HG03432 (cell line): Measurements from ENCODE around the gene LYZL6.

Source experiments
- ATAC-seq: cut with Tn5 transposase; IDR thresholded peaks from one replicate; pipeline ENCODE4 v1.9.1; 2021; ENCODE audit warnings: mild to moderate bottlenecking, moderate library complexity; ENCODE audit not compliant: unreplicated experiment

LYZL6 gene

GRCh38 chr17:35943537-35943936 lies at the start of gene LYZL6:
Gene LYZL6 (minus strand): TSS chr17:35943713. CDS start chr17:35939356, 4,357 bp downstream.
- no peak for ATAC-seq

GRCh38 chr17:35991075-35991474 lies 47.6 kb upstream of the LYZL6 start:
- no peak for ATAC-seq

- no peak for ATAC-seq
Observed at GRCh38 chr17:35988164-35988563, 44.7 kb upstream of the LYZL6 start.

GRCh38 chr17:35986643-35987042 lies 43.1 kb upstream of the LYZL6 start, which contains the start of gene CCL14:
Gene CCL14 (minus strand): TSS chr17:35986729. CDS start chr17:35986649, 80 bp downstream.
- no peak for ATAC-seq

- ATAC-seq = no peak
Observed at GRCh38 chr17:35984140-35984539, 40.6 kb upstream of the LYZL6 start.

- no peak for ATAC-seq
Observed at GRCh38 chr17:35982409-35983191, 39.1 kb upstream of the LYZL6 start.

- no peak for ATAC-seq
Observed at GRCh38 chr17:35981908-35982330, 38.4 kb upstream of the LYZL6 start.

GRCh38 chr17:35981246-35981645 lies 37.7 kb upstream of the LYZL6 start, which contains the start of gene CCL16:
Gene CCL16 (minus strand): TSS chr17:35981497. CDS start chr17:35981420, 77 bp downstream.
- no peak for ATAC-seq

GRCh38 chr17:35978346-35978745 lies 34.8 kb upstream of the LYZL6 start:
- no peak for ATAC-seq

- ATAC-seq = no peak
Observed at GRCh38 chr17:35977509-35977908, 34.0 kb upstream of the LYZL6 start.

GRCh38 chr17:35973333-35974260 lies 30.1 kb upstream of the LYZL6 start:
- ATAC-seq = no peak

- ATAC-seq = no peak
Observed at GRCh38 chr17:35972945-35973332, 29.4 kb upstream of the LYZL6 start.

- no peak for ATAC-seq
Observed at GRCh38 chr17:35972535-35972934, 29.0 kb upstream of the LYZL6 start.

- ATAC-seq = no peak
Observed at GRCh38 chr17:35972066-35972465, 28.6 kb upstream of the LYZL6 start.

- no peak for ATAC-seq
Observed at GRCh38 chr17:35969558-35970380, 26.3 kb upstream of the LYZL6 start.

- ATAC-seq = no peak
Observed at GRCh38 chr17:35968520-35969054, 25.1 kb upstream of the LYZL6 start.

- ATAC-seq = no peak
Observed at GRCh38 chr17:35965272-35965671, 21.8 kb upstream of the LYZL6 start.

GRCh38 chr17:35963663-35964062 lies 20.1 kb upstream of the LYZL6 start:
- ATAC-seq = no peak

- no peak for ATAC-seq
Observed at GRCh38 chr17:35953720-35954119, 10.2 kb upstream of the LYZL6 start.

GRCh38 chr17:35949401-35949800 lies 5.9 kb upstream of the LYZL6 start:
- no peak for ATAC-seq
